Stimulated activated naive CD4-positive, alpha-beta T cell treated with Interleukin-2 at 50 U/mL for 16 hours (primary cell): ENCODE data around the gene PQBP1.
A peak's percentile ranks its signal among the peaks of the same experiment; 100 is the strongest.
"Not testable (repeated sequence)": the region's sequence is repeated elsewhere in the genome, so short reads cannot be mapped to it uniquely, and the experiment has no call there.

Experiments used
- DNase-seq: peaks from one replicate; lab custom pipeline; 2025; lab: John Stamatoyannopoulos, UW

The PQBP1 gene, protein sequence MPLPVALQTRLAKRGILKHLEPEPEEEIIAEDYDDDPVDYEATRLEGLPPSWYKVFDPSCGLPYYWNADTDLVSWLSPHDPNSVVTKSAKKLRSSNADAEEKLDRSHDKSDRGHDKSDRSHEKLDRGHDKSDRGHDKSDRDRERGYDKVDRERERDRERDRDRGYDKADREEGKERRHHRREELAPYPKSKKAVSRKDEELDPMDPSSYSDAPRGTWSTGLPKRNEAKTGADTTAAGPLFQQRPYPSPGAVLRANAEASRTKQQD

DNA sequence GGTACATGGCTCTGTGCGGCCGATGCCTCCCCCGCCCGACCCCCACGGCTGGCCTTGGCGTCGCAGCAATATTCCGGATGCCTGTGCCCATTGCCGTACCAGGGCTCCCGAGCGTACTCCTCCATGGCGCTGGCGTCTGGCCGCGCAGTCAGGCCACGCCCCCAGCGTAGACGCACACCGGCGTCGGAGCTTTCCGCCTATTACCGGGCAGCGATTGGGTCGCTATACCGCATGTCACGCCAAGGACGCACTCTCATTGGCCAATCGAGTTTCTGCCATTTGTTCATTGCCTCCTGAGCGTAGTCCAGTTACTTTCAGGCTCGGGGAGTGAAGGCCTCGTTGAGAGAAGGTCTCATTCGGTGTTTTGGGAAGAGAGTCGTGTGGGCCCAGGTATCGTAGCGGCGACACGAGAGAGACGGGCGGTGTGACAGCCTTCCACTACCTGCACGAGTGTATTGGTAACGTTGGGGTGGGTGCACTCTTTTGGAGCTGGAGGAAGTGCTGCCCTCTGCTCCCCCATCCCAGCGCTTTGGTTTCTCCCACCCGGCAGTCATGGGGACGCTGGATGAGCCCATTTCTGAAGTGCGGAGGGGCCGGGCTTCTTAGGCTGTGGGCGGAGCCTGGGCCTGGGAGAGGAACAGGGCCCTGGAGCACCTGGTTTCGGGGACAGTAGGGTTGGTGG is at the start of gene PQBP1, which contains the start of gene TIMM17B:
TSS of gene PQBP1 (plus strand) at position 306 of the 682 bp plus-strand sequence. CDS start 580 bp downstream, outside the sequence.
TSS of gene TIMM17B (minus strand) at position 144 of the 682 bp plus-strand sequence. CDS start at position 125, 19 bp downstream.
- DNase-seq: peak; percentile 83

DNA sequence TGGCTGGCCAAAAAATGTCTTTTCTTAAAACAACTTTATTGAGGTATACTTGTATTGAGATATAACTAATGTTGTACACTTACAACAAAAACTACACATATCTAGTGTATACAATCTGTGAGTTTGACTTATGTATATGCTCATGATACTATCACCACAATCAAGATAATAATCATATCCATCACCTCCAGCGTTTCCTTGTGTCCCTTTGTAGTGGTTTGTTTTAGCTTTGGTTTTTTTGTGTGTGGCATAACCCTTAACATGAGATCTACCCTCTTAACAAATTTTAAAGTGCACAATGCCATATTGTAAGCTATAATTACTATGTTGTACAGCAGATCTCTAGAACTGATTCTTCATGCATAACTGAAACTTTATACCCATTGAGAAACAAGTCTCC is 48.9 kb upstream of the PQBP1 start:
- no peak for DNase-seq

DNA sequence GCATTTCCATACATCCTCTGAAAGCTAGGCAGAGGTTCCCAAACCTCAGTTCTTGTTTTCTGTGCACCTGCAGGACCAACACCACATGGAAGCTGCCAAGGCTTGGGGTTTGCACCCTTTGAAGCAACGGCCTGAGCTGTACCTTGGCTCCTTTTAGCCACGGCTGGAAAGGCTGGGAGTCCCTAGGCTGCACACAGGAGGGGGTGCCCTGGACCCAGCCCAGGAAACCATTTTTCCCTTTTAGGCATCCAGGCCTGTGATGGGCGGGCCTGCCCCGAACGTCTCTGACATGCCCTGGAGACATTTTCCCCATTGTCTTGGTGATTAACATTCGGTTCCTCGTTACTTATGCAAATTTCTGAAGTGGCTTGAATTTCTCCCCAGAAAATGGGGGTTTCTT is 44.9 kb upstream of the PQBP1 start:
- no peak for DNase-seq

DNA sequence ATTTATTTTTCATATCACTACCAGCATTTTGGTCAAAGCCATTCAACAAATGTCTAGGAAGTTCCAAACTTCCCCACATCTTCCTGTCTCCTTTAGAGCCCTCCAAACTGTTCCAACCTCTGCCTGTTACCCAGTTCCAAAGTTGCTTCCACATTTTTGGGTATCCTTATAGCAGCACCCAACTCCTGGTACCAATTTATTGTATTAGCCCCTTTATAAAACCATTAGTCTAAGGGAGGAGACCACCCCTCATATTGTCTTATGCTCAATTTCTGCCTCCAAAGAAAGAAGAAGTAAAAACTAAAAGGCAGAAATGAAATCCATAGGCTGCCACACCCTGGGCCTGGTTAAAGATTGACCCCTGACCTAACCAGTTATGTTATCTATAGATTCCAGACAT is 44.2 kb upstream of the PQBP1 start:
- DNase-seq: not testable (repeated sequence)

DNA sequence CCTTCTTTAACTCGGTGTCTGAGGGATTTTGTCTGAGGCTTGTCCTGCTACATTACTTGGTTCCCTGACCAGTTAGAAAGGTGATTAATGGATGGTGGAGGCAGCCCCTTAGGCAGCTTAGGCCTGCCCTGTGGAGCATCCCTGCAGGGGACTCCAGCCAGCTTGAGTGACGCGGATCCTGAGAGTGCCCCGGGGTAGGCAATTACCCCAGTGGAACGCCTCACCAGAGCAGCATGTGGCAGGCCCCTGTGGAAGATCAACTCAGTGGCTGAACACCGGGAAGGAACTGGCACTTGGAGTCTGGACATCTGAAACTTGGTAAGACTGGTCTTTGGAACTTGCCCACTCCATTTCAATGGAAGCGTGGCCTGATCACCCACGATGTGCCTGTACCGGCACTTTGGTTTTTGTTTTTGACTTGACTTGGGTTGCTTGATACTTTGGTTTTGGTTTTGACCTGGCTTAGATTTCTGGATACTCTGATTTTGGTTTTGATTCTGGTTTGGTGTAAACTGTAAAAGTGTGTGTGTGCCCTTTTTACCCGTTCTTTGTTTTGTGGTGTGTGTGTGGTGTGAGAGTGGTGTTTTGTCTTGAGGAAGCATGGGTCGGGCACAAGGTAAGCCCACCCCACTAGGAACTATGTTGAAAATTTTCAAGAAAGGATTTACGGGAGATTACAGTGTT is 43.5 kb upstream of the PQBP1 start:
- not testable (repeated sequence) for DNase-seq

DNA sequence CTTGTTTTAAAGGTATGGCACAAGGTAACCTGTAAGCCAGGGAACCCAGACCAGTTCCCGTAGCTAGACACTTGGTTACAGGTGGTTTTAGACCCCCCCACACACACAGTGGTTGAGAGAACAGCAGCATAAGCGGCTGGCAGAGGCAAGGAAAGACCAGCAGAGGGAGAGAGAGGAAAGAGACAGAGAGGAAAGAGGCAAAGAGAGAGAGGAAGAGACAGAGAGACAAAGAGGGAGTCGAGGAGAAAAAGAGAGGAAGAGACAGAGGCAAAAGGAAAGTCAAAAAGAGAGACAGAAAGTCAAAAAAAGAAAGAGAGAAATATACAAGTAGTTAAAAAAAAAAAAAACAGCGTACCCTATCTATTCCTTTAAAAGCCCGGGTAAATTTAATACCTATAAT is 42.8 kb upstream of the PQBP1 start:
- DNase-seq: no peak

DNA sequence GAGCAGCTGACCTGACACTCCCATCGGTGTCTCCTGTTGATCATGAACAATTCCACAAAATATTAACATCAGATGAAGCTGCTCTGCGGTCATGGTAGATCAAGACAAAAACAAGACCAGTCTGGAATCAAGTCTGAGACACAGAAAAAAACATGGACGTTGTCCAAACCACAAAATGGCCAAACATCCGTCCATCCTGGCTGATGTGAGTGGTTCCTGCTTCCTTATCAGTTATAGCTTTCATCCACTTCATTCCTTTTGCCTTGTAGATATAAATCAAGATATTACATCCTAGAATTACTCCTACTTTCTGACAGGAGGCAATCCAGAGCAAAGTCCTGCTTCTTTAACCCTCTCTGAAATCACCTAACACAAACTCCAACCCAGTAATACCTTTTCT is 33.5 kb upstream of the PQBP1 start:
- DNase-seq: no peak

DNA sequence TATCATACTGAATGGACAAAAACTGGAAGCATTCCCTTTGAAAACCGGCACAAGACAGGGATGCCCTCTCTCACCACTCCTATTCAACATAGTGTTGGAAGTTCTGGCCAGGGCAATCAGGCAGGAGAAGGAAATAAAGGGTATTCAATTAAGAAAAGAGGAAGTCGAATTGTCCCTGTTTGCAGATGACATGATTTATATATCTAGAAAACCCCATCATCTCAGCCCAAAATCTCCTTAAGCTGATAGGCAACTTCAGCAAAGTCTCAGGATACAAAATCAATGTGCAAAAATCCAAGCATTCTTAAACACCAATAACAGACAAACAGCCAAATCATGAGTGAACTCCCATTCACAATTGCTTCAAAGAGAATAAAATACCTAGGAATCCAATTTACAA is 25.7 kb upstream of the PQBP1 start:
- not testable (repeated sequence) for DNase-seq

DNA sequence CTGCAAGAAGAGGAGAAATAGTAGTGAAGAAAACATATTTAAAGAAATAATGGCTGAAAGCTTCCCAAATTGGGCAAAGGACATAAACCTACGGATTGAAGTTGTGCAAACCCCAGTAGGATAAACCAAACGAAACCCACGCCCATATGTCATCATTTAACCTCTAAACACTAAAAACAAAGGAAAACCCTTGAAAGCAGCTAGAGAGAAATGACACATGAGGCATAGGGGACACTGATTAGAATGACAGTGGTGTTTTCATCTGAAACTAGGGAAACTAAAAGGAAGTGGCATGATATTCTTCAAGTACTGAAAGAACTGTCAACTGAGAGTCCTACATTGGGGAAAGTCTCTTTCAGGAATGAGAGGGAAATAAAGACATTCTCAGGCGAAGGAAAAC is 20.8 kb upstream of the PQBP1 start:
- not testable (repeated sequence) for DNase-seq

DNA sequence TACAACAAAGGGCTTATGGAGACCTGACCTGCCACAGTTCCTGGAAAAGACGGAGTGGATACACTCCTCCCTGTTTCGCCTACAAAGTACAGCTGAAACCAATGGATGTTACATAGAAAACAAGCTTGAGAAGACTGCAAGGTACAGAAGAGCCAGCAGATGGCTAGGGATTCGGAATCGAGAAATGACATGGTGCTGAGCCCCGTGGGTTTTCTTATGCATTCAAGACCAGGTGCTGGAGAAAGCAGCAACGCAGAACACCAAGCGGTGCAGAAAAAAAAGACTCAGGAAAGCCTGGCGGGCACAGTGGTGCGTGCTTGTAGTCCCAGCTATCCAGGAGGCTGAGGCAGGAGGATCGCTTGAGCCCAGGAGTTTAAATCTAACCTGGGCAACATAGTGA is 14.0 kb upstream of the PQBP1 start:
- DNase-seq: no peak

DNA sequence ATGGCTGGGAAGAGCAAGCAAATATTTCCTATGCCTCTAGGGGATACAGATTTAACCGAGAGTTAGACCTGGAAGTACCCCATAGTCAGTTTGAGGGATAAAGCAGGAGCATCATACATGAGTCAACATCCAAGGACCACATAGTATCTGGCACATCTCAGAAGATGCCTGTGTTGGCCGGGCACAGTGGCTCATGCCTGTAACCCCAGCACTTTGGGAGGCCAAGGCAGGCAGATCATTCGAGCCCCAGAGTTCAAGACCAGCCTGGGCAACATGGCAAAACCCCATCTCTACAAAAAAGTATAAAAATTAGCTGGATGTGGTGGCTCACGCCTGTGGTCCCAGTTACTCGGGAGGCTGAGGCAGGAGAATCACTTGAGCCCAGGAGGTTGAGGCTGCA is 11.1 kb upstream of the PQBP1 start:
- not testable (repeated sequence) for DNase-seq

DNA sequence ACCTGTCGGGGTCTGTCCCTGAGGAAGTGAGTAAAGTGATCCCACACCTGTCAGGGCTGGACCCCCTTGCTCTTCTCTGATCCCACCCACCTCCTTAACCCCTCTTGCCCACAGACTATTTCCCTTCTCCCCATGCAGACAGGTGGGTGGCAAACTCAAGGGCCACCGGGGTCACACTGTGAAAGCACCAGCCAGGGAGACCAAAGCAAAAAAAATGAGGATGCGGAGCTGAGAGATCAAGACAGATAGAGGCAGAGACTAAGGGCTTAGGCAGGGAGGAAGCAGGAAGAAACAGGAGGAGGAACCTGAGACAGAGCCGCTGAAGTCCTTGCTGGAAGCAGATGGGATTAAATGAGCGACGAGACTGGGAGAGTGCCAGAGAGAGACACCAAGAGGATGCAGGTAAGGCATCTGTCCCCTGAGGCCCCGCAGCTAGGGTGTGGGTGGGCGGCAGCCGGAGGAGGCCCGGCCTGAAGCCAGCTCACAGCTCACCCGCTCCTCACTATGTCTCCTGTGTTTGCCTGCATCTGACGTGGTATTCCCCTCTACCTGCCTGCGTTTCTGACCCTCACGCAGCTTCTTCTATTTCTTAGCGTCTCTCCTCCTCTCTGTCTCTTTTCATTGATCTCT is 7.3 kb upstream of the PQBP1 start:
- DNase-seq: no peak

DNA sequence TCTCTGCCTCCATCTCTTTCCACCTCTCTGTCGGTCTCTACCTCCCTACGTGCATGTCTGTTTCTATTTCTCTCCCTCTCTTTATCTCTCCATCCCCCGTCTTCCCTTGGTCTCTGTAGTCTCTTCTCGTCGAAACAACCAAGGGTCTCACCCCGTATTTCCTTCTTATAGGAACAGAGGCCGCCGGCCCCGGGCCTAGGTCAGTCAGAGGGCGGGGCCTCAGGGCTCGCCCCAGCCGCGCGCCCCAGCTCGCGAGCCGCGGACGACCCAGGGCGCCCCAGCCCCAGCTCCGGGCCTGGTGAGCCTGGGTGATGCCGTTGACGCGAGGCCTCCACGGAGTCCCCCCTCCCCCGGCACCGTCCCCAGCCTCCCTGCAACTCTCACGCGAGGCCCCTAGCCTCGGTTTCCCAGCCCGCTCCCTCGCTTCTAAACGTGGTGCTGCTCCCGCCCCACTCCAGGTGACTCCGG is 6.8 kb upstream of the PQBP1 start:
- DNase-seq: no peak

DNA sequence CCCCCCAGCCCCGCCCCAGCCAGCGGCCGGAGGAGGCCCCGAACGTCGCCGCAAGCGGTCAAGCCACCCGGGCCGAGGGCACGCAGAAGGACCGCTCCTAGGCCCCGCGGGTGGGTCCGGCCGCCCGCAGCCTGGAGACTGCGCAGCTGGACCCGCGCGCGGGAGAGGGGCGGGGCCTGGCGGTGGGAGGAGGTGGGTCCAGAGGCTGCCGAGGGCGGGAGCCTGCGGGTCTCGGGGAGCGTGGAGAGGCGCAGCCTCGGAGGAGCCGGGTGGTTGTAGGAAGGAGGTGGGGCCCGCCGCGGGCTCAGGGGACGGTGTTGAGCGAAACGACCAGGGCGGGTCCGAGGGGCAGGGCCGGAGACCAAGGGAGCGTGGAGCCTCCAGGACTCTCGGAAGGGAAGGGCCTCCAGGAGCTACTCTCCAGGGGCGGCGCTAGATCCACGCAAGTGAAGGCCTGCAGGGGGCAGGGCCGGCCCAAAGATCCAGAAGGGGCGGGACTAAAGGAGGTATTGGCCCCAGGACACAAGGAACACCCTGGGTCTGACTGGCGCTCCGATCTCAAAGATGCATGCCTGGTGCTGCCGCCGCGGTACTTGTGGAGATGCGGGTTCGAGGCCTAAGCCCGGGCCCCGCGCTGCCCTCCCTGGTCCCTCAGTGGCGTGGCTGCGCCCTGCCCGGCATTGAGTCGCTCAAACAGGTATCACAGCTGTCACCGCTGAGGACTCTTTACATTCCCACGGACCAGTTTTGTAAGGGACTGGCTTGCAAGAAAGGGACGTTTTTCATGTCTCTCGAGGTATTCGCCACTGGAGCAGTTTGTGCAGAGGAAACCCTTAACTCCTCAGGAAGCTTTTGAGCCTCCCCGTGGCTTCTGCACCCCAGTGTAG is 6.1 kb upstream of the PQBP1 start:
- DNase-seq: peak; percentile 75

DNA sequence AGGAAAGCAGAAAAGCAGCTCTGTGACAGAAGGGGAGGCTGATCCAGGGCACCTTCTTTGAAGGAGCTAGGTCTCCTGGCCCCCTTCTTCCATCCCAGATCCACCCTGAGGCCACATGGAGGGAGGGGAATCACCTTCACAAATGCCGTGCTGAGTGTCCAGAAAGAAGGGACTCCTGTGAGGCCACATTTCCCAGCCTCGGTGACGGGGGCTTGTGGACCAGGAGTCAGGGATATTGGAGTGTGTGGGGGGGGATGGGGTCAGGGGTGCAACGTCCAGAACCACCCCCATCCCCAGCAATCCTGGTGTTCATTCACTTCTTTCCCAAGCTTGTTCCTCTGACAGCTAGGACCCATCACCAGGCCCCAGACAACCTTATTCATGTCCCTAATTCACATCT is 4.8 kb upstream of the PQBP1 start:
- no peak for DNase-seq

DNA sequence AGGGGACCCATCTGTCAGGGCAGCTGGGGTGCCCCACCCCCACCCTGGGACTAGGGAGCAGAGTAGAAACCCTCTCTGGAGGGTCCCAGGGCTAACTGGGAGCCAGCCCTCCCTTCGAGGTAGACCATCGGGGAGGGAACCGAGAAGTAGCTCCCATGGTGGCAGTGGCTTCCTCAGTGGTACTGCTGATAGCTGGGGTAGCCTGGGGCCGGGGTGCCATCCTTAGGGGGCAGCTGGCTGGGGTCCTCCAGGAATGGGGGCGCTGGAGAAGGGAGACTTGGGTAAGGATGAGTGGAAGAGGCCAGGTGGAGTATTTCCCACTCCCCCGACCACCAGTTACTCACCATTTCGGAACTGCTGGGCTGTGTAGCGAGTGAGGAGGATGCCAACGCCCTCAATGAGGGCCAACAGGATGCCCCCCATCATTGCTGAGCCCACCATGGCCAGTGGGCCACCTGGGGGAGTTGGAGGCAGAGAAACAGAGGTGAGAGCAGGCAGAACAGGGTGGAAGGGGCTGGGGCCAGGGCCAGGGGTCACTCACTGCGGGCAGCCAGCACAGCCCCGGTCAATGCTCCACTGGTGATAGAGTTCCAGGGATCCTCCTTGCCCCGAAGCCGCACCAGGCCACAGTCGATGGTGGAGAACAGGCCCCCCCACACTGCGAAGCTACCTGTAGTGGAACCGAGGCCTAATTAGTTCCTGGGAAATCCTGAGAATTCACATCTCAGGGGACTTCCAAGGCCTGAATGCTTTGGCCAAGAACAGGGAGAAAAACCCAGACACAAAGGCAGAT is 4.0 kb upstream of the PQBP1 start:
- no peak for DNase-seq

DNA sequence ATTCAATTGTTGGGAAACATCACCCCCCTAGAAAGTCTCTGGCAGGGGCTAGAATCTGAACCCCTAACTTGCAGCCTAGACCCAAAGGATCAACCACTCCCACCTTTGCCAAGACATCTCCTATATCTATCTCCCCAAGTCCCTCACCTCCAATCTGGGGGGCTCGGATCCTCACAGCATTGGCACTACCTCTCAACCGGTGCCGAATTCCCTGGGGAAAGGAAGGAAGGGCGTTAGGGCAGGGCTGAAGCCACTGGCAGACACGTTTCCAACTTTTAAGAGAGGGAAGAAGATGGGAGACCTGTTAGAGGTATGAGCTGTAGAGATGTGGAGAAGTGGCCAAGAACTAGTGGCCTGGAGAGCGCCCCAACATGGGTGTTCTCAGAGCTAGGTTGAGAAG is 2.8 kb upstream of the PQBP1 start:
- no peak for DNase-seq

DNA sequence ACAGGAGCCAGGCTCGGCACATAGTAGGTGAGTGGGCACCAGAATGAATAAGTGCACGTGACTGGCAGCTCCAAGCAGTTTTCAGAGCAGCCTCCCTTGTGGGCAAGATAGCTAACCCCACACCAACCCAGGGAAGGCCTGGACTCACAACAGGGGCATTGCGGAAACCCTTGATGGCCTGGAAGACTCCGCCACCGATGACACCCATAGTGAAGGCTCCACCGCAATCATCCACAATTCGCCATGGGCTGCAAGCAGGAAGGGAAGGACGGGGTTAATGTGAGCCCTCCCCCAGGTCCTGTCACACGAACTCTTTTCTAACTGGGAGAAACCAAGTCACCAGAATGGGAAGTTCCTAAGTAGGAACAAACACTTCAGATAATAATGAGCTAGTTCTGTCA is 1.1 kb upstream of the PQBP1 start:
- DNase-seq: no peak

DNA sequence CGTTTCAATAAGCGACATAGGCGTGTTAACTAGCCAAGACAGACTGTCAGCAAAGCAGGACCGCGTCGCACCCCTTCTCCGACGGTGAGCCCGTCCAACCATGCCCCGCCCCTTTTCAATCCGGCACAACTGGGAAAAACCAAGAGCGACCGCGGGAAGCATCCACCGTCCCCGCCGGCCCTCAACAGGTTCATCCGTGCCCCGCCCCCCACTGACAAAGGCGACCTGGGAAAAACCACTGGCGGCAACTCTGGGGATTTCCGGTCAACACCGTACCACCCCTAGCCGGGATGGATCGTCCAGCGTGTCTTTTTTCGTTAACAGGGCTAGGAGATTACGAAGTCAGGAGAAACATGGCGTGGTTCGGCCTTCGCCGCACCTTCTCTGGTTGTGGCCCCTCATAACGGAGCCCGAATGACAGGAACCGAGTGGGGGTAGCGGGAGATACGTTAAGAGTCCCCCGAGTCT is 539 bp upstream of the PQBP1 start:
- peak; percentile 61 for DNase-seq

DNA sequence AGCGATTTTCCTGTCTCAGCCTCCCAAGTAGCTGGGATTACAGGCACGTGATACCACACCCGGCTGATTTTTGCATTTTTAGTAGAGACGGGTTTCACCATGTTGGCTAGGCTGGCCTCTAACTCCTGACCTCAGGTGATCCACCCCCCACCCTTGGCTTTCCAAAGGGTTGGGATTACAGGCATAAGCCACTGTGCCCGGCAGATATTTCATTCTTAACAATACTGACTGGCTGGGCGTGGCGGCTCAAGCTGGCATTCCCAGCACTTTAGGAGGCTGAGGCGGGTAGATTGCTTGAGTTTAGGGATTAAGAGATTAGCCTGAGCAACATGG is 1.3 kb downstream of the PQBP1 start:
- no peak for DNase-seq

DNA sequence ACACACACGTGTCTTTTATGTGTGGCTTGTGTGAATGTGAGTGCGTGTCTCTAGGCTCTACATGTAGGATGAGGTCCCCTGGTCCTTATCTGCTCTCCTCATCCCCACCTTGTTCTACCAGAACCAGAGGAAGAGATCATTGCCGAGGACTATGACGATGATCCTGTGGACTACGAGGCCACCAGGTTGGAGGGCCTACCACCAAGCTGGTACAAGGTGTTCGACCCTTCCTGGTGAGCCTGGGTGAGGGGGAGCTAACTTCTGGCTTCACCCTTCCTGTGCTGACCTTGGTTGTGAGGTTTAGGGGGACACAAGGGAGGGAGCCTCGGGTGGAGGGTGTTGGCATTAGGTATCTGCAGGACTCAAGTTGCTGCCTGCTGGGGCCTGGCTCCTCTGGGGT is 3.3 kb downstream of the PQBP1 start:
- DNase-seq: no peak
